PC-9 (cell line): ENCODE measurements around the gene SULT1C4.

ENCODE experiments used
- CTCF ChIP-seq: fragments of 200-600 bp; sonication (generic); conservative IDR thresholded peaks from 2 replicates; pipeline ENCODE4 v1.6.1; 2017; ENCODE audit warnings: mixed run types, antibody characterized with exemption, mild to moderate bottlenecking, moderate library complexity
- EZH2 ChIP-seq: fragments of 200-600 bp; sonication (generic); IDR thresholded peaks from 2 replicates; pipeline ENCODE4 v1.8.0; 2017; ENCODE audit warnings: antibody characterized with exemption, low read depth

- TF ChIP-seq CTCF (no peak), EZH2 (no peak)
Observed at GRCh38 chr2:108354136-108354535, 23.6 kb upstream of the SULT1C4 start.
